Measurements from ENCODE around the gene MYO18B.

MYO18B gene

DNA sequence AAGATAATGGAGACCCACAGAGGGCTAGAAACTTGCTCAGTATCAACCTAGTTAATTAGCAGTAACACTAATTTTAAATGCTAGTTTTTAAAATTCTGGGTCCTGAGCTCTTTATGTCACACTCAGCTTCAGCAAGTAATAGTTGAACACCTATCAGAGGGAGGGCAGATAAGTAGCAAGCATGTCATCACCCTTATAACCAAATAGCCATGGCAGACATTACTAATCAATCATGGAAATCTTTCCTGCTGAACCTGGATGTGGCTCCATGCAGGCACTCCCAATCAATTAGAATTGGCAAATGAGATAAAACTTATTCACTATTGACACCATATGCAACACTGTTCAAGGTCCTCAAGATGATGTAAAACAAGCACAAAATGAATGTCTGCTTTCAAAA is 315.7 kb downstream of the MYO18B start:
- no peak for DNase-seq

DNA sequence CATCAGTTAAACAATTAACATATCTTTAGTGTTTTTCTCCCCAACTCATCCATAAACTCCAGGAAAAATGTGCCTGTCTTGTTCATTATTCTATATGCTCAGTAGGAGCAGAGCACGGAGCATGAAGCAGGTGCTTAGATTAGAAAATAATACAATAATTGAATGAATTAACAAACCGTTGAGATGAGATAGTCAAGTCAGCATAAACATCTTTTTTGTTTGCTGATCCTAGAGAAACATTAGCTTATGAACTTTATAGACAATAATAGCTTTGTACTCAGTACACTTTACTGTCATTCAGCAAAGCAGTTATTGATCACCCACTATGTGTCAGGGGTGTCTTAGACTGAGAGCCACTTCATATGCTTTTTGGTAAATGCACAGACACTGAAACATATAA is 322.1 kb downstream of the MYO18B start:
- no peak for DNase-seq

DNA sequence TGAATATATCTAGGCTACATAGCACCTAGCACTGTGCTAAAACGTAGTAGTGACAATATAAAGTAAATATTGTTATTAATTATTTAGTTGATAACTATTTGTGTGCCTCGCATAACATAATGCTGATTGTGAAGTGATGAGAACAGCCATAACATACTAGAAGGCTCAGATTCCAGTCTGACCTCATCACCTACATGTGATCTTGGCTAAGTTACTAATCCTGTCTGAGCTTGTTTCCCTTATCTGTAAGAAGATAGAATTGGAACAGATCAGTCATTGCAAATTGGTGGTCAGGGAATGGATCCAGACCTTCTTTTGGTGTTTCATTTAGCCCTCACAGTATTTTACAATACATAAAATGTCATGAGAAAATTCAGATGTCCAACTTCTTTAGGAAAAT is 323.9 kb downstream of the MYO18B start:
- DNase-seq: no peak

DNA sequence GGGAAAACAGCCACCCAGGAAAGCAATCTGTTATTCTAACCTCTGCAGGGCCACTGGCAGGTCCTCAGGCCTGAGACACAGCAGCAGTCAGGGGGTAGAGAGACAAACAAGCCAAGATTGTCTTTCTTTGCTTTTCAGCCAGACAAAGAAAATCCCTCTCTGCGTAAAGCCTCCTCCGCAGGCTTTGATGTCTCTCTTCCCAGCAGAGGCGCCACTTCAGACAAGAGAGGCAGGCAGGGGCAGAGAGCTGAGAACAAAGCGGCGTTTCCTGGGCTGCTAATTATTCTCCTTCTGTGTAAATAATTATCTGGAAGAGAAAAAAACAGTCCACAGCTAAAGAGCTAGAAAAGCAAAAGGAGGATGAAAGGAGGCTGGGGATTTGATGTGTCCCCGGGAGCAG is 324.5 kb downstream of the MYO18B start:
- DNase-seq: no peak

DNA sequence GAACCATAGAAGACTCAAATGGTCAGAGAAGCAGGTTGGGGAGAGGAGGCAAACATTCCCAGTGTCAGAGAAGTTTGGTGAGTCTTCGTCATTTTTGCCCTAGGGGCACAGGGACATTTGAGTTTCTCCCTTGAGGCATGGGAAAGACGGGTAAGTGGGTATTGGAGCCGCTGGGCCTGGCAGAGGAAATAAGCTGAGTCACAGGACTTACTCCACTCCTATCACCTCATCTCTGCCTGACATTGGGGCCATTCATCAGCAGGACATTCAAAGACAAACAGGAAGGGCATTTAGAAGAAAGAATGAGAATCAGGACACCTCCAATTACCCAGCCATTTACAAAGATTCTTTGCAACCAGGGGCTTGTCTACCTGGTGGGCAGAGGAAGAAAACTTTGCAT is 326.6 kb downstream of the MYO18B start:
- DNase-seq: no peak

DNA sequence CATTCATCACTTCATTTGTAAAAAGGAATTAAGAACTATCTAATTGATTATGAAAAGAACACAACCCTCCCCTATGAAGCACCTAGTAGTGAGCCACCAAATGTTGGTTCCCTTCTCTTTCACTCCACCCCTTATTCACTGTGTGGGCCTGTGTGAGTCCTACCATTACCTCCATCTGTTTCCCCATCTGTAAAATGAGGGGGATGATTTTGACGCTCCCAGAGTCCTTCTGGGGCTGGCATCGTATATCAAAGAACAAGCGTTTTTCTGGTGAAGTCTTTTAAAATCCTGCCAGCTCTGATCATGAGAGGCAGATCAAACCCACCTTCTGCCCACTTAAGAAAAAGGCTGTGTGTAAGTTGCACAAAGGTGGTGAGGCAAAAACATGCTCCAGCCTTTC is 330.6 kb downstream of the MYO18B start:
- DNase-seq: no peak

DNA sequence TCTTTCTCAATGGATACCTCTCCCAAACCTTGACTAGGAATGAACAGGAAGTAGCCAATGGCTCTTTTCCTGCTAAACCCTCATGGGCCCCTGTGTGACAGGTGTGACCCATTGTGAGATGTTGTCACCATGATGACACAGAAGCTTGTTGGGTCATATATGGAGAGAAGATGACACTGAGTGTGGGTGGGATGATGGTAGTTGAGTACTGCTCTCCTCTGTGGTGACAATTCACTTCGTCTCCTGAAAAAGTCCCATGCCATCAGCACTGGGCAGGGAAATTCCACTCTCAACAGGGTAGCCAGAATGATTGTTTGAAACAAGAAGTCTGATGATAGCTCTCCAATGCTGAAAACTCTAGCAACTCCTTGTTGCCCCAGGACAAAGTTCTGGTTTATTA is 333.3 kb downstream of the MYO18B start:
- DNase-seq: no peak

DNA sequence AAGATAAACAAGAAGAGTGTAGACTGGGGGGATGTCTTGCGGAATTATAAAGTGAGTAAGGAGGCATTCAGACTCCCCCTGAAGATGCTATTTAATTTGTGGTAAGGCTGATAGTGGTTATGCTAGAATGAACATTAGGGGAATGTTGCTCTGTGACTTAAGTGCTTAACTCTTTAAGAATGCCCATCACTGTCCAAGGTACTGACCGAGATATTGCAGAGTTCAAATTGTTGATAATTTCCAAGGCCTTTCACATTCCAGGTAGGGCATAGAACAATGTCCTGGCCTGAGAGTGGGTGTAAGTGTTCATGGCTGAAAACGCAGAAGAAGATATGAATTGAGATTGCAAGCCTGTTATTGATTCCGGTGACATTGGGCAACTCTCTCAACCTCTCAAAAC is 337.0 kb downstream of the MYO18B start:
- no peak for DNase-seq
